ENCODE data around the gene GTF2A1.
A peak's percentile ranks its signal among the peaks of the same experiment; 100 is the strongest.
"Not testable (repeated sequence)": the region's sequence is repeated elsewhere in the genome, so short reads cannot be mapped to it uniquely, and the experiment has no call there.

Gene GTF2A1

GRCh38 chr14:81224222-81224621 lies 3.5 kb upstream of the GTF2A1 start:
- no peak for DNase-seq

DNA sequence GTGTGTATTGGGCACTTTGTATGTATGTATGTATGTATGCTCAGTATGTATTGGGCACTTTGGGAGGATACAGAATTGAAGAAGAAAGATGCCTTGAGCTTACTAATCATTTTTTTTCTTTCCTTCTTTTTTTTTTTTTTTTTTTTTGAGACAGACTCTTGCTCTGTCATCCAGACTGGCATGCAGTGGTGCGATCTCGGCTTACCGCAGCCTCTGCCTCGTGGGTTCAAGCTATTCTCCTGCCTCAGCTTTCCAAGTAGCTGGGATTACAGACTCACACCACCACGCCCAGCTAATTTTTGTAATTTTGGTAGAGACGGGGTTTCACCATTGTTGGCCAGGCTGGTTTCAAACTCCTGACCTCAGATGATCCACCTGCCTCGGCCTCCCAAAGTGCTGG lies 3.0 kb upstream of the GTF2A1 start:
- DNase-seq, result not testable (repeated sequence)

DNA sequence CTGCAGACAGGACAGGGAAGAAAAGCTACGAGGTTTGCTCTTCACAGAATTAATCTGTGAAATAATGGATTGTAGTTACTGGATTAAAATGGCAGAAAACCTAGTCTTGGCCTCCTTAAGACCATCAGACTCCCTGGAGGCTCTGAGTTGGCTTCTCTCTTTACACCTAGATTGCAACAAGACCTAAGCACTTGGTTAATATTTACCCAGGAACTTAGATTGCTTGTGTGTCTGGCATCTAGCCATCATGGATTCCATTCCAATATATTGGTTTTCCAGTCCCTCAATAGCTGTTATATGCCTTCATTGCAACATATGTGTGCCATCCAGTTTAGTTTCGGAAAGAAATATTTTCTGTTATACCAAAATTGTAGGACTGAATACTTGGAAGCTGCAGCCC lies 1.9 kb upstream of the GTF2A1 start:
- no peak for DNase-seq

DNA sequence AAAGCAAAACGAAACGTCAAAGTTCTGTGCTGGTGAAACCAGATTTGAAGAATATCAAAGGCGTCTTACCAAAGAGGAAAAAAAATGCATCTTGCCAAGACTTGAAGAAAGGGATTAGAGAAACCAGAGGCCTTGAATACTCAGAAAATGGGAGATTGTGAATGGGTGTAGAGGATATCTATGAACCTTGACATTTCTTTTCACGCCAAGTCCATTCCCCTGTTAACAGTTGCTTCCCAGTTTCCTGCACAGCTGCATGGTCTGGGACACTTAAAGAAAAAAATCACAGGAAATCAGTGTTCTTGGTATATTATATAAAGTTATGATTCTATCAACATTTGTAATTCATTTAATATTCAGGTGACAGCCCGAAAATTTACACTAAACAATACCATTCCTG lies 1.4 kb upstream of the GTF2A1 start:
- DNase-seq, result no peak

DNA sequence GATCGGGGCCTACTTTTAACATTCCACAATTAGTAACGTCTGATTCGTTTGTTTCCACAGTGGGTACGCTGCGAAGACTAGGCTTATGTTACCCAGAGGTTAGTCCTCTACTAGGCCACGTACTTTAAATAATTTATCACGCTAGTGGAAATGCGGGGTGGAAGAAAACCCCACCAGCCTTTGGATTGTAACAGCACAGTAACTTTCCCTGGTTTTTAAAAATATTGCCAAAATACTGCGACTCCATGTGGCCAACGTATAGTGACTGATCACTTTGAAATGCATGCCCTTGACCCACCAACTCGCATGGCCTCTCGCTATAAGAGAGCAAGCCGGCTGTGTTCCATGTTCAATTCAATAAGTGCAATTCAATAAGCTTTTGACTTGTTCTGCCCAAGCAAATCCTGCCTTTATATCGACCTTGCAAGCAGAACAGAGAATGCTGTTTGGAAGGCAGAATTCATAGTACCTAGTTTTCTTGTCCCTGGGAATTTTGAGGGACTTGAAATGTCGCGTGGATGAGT lies 882 bp upstream of the GTF2A1 start:
- no peak for DNase-seq

- no peak for DNase-seq
These were observed 254 bp downstream of the GTF2A1 start for GRCh38 chr14:81220580-81220829.

DNA sequence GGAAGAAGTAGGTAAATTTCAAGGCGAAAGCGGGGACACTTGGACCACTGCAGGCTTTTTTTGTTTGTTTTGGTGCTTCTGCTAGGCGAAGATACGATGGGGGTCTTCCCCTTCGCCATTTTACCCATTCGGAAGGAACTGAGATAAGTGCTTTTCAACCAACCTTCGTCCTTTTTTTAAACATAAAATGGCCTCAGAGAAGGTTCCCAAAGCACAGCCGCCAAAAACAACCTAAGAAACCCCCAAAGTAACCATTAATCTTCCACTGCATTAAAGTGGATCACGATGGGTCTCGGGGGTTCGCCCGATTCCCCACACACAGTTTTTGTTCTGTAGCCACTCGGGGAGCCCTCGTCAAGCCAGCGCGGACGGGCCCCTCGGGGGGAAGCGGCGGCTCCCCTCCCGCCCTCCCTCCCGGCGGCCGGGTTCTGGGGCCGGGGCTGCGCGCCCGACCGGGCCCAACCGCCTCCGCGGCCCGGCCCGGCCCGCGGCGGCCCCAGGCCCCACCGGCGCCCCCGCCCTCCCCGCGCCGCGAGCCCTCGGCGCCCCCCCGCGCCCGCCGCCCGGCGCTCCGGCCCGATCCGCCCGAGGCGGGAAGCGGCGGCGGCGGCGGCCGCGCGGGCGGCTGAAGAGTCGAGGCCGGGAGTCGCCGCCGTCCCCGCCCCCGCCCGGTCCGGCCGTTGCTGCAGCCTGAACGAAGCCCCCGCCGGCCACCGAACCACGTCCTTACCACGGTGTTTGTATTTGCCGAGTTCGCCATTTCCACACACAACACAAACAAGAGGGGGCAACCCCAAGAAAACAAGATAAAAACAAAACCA lies 790 bp downstream of the GTF2A1 start:
- peak; percentile 29 for DNase-seq

DNA sequence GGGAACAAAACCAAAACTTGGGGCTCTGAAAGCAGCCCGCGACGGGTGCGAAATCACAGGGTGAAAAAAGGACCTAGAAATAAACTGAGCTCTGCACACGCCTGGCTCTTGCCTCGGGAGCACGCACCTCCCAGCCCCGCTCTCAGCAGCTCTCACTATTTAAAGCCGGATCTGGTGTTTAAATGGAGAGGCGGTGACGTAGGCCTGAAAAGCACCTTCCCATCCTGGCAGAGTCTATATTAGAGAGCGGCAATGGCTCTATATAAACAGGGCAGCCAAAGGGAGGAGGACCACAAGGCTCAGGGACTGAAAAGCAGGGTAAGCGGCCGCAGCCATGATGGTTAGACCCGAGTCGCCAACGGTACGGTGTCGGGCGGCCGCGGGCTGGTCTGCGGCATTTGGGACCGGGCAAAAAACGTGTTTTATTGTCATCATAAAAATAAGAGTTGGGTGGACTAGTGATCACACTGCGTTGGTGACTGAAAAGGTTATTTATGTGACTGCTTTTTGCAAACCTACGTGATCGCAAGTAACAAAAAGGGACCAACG lies 1.5 kb downstream of the GTF2A1 start:
- DNase-seq, result peak; percentile 88

GRCh38 chr14:81211844-81212243 lies 8.9 kb downstream of the GTF2A1 start:
- no peak for DNase-seq

DNA sequence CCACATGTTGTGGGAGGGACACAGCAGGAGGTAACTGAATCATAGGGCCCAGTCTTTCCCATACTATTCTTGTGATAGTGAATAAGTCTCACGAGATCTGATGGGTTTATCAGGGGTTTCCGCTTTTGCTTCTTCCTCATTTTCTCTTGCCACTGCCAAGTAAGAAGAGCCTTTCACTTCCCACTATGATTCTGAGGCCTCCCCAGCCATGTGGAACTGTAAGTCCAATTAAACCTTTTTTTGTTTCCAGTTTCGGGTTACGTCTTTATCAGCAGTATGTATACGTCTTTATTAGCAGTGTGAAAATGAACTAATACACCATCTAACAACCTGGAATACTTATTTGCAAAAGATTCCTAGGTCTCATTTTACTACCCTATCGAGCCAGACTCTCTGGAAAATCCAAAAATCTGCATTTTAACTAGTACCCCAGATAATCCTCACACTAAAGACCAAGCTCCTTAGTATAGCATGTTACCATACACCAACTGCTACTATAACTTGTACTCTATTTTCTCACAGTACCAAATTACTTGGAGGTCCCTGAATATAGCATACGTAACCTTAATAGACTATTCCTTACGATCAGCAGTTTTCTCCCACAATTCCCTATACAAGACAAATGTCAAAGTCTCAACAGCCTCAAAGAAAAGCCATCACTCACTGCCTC lies 11.5 kb downstream of the GTF2A1 start:
- no peak for DNase-seq

DNA sequence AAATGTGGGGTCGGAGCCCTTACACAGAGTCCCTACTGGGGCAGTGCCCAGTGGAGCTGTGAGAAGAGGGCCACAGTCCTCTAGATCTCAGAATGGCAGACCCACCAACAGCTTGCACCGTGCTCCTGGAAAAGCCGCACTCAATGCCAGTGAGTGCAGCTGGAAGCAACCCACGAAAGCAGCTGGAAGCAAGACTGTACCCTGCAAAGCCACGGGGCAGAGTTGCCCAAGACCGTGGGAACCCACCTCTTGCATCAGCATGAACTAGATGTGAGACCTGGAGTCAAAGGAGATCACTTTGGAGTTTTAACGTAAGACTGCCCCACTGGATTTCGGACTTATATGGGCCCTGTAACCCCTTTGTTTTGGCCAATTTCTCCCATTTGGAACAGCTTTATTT lies 12.3 kb downstream of the GTF2A1 start:
- no peak for DNase-seq

GRCh38 chr14:81206115-81206514 lies 14.6 kb downstream of the GTF2A1 start:
- DNase-seq, result no peak

DNA sequence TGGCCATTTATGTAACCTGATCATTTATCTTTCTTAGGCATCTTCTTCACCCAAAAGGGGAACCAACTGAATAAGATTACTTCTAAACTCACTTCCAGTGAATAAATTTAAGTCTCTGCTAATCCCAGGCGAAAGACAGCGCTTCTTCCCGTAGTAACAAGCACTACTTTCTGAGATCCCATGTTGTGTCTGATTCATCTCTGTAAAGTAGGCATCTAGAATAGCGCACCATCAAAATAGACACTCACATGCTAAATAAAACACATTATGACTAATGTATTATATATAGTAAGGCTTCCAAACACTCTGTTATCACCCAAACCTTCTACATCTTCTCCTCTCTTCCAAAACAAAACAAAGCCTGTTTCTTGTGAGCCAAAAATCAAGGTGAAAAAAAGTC lies 15.1 kb downstream of the GTF2A1 start:
- DNase-seq, result no peak

- DNase-seq, result no peak
These were observed 20.7 kb downstream of the GTF2A1 start for GRCh38 chr14:81200054-81200453.

DNA sequence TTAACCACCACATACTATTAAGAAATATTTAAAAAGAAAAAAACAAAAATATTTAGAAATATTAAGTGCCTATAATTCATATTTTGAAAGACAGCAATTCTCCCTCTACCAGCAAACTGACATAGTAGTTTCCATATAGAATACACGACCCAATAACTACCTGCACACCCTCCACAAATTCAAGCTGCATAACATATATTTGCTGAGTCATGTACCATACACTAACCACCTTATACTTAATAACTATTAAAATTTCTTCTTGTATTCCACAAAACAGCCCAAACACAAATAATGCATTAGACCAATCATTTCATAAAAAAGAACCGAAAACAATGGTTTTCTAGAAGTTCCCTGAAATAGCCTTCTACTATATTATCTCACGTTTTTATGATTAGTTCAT lies 21.7 kb downstream of the GTF2A1 start:
- no peak for DNase-seq

GRCh38 chr14:81198651-81199050 lies 22.1 kb downstream of the GTF2A1 start:
- DNase-seq, result no peak

DNA sequence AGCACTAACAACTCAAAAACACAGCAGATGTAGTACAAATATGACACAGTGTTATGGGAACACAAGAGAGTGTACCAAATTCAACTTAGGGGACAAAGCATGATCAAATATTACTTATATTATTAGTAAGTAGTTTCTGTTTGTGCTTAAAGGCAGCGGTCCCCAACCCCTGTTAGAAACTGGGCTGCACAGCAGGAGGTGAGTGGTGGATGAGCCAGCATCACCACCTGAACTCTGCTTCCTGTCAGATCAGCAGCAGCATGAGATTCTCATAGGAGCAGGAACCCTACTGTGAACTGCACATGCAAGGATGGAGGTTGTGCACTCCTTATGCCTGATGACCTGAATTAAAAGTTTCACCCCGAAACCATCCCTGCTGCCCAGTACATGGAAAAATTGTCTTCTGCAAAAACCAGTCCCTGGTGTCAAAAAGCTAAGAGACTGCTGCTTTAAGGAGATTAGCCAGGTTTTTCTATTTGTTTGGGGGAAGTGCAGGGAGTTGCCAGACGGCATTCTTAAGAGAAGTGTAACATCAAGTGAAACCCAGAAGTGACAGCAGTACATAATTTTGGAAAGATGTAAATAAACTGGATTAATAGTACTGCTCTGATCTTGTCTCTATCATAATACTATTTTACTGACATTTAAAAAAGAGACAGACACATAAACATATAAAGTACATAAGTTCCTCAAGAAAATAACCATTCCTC lies 26.7 kb downstream of the GTF2A1 start:
- no peak for DNase-seq

DNA sequence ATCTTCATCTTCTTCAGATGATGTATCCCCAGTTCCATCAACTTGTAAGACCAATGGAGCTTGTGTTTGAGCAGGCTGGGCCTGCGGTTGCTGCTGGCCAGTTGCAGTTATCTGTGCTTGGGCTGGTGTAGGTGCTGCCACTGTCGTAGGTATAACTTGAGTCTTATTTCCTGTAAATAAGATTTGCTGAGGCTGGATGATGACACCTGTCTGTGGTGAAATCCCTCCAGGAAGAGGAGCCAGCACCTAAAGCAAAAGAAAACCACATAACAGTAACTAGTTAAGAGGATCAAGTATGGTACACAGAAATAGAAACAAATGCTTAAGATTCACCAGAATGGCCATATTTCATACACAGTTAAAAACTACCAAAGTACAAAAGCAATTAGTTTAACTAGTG lies 28.2 kb downstream of the GTF2A1 start:
- DNase-seq, result no peak

- DNase-seq, result no peak
These were observed 32.8 kb downstream of the GTF2A1 start for GRCh38 chr14:81187832-81188522.

DNA sequence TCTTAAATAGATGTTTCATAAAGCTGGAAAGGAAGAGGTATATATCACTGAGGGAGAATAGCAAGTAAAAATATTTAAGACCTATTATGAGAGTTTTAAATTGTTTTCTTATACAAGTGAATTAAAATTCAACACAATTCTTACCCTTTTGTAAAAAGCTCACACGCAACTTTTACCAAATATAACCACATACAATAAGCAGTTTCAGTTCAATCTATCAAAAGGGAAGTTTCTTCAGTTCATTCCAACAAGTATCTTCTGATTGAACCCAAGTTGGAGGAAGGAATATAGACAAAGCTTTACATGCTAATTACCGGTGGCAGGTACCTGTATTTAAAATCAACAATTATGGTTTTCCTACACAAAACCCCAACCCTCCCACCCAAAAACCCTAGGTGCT lies 41.1 kb downstream of the GTF2A1 start:
- DNase-seq, result no peak

GRCh38 chr14:81178063-81178462 lies 42.7 kb downstream of the GTF2A1 start:
- DNase-seq, result no peak

- no peak for DNase-seq
These were observed 43.5 kb downstream of the GTF2A1 start for GRCh38 chr14:81177225-81177624.

DNA sequence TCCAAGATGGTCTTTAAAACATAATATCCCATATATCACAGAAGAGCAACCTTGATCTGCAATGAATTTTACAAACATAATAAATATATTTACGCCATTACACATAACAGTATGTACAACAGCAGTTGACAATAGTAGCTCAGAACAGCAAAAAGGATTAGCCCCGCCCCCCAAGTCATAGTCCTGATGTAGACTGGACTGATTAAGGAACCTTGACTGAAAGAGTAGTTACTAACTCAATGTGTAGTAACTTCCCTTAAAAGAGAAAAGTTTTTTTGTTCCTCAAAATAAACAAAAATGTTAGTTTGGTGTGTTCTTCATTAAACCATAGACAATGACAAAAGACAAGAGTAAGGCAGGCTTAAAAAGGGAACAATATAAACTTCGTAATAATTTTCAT lies 44.5 kb downstream of the GTF2A1 start:
- DNase-seq, result no peak
